ENCODE data around the gene PMFBP1.

Gene PMFBP1

DNA sequence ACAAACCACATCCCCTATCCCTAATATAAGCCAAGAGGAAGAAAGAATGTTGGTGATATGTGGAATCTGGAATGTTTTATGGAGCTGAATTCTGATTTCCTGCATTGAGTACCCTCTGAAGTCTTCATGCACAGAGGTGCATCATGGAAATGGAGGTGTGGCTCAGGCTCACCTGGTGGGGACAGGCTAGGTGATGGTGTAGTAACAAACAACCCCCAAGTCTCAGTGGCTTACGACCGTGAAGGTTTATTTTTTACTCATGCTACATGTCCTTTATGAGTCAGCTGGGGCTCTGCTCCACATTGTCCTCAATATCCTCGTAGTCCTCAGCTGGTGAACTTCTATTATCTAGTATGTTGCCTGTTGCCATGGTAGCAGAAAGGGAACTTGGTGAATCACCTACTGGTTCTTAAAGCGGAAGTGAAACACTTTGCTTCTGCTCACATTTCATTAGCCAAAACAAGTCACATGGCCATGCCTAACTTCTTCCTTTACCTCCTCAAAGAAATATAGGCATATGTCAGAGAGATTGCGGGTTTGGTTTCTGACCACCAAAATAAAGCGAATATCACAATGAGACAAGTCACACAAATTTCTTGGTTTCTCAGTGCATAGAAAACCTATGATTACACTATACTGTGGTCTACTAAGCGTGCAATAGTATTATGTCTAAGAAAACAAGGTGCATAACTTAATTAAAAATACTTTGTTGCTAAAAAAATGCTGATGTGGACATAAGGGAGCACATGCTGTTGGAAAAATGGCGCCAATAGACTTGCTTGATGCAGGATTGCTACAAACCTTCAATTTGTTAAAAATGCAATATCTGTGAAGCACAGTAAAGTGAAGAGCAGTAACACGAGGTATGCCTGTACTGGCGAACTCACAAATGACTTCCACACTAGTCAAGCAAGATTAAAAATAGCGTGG, at the start of gene PMFBP1:
Gene PMFBP1 (minus strand): TSS at position 51 of the 930 bp plus-strand sequence. CDS start 947 bp downstream, outside the sequence.
- DNase-seq, result peak in 1 of 2 donors; percentile 59

DNA sequence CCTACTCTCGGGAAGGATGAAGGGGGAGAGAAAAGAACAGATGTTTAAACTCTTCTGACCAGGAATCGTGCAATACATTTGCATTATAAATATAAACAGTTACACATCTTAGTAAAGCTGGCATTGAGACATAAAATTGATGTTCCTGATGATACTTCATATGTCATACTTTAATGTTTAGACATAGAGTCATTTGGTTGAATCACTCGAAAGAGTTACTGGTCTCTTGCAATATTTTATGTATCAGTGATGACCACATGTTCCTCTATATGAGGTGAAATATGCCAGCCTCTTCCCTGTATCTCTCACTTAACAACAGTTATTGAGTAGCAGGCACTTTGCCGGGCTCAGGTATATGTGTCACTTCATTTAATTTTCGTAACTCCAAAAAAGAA, 49.7 kb upstream of the PMFBP1 start:
- no peak for DNase-seq

DNA sequence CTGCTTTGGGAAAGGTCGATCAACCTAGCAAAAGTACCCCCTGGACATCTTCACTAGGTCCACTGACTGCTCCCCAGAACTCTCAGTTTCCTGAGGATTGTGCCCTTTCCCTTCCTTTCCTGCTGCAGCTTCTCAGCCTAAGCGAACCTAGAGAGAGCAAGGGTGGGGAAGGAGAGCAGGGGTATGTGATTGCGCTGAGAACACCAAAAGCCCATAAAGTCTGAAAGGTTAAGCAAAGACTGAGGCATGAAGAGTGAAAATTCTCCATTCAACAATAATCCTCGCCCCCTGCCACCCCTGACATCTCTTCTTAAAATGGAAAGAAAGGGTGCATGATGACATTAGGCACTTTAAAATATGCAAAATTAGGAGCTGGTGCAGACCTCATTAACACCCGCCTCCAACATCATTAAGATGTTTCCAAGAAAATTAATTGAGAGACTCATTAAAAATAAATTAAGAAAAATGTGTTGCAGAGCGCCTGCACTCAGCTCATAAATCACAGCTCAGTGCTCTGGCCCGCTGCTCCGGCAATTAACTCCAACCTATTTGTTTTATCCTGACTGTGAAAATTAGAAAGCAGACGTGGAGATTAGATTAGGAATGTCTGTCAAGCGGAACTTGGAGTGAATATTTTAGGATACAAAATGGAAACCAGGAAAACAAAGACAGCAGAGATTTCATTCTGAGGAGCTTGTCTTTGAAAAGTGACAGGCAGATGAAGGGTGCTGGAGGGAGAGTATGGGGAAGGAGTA, 49.1 kb upstream of the PMFBP1 start:
- no peak for DNase-seq

- DNase-seq, result no peak
These were observed 47.3 kb upstream of the PMFBP1 start for GRCh38 chr16:72219282-72219681.

DNA sequence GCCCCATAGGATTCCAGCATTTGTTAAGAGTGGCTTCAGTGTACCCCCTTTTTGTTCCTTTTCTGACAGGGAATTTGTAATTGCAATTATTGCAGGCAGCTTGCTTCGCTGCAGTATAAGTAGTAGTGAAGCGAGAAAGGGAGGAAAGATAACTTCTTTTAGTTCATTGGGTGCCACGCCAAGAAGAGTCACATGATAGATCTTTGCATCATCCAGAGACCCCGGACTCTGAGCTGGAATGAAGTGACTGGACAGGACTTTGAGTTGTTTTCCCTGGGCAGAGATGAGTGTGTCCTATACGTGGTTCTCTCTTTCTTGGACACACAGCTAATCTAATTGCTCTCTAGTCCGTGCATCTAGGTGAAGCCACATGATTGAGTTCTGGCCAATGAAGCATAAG, 44.8 kb upstream of the PMFBP1 start:
- no peak for DNase-seq

DNA sequence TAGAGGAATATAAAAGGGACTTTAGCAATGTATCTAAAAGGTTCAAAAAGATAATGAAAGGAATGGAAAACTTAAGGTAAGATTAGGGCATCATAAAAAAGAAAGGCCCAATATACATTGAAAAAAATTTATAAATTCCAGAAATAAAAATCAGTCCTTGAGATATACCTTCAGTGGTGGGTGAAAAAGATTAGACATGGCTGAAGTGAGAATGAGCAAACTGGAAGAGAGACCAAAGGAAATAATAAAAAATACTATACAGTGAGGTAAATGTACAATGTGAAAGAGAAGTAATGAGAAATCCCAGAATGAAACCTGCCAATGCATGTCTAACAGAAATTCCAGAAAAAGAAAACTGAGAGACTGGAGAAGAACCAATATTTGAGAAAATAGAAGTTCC, 42.9 kb upstream of the PMFBP1 start:
- DNase-seq, result no peak

DNA sequence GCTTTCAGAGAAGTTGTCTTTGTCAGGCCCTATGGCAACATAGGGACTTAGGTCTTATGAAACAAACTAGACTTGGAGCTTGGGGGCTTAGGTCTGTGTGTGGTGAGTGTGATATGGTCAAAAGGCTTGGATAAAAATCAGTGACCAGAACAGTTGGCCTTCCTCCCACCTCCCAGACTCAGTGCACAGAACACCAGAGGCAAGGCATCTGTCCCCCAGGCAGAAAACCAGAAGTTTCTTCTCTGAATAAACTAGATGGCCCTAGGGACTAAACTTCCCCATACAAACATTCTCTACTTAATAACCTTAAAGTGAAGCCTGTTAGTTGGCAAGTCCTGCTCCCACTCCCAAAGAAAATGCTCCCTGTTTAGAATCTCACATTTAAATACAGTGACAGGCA, 39.2 kb upstream of the PMFBP1 start:
- DNase-seq, result no peak

GRCh38 chr16:72210555-72210954, 38.6 kb upstream of the PMFBP1 start:
- DNase-seq, result no peak

- DNase-seq, result no peak
These were observed 38.1 kb upstream of the PMFBP1 start for GRCh38 chr16:72210072-72210471.

DNA sequence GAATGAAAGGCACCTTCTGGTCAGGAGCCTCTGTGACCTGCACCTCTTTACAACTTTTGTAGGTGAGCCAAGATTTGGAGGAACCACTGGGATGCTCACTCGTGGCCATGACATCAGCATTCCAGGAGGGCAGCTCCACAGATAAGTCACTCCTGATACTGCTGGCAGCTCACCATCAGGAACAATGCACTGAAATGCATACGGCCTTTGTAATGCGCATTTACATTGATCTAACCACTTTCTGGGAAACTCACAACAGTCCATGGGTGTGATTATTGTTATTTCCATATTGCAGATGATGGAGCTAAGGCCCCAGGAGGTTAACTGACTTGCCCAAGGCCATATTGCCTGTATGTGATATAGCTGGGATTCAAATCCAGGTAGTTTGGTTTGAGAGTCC, 34.3 kb upstream of the PMFBP1 start:
- no peak for DNase-seq

DNA sequence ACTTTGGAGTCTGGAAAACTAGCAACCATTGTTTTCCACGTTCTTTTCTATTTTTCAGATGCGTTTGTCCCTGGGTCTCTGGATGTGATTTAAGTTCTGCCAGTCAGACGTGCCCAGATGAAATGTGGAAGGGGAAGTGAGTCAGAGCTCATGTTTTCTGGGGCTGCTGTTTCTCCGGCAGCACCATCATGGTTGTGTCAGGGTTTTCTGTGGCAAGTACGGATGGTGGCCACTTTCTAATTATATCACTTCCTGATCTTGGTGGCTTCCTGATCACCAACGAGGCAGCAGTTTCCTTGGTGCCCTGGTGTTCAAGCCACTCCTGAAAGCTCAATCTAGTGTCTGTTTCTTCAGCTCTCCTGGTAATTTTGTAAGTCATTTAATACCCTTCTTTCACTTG, 31.4 kb upstream of the PMFBP1 start:
- peak in 1 of 2 donors; percentile 29 for DNase-seq

DNA sequence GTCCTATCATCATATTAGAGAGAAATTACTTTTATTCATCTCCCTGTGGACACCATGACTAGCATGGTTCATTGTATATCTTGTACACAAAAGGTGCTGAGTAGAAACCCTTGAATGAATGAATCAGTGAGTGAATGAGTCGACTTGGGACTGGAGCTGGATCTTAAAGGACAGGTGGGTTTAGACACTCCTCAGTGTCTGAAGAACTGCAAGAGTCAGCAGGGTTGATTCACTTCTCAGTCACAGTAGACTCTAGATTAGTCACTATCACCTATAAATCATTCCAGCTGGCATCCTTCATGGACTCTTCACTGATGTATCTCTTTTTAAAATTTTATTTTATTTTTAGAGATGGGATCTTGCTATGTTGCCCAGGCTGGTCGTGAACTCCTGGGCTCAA, 30.1 kb upstream of the PMFBP1 start:
- no peak for DNase-seq

GRCh38 chr16:72201387-72201786, 29.4 kb upstream of the PMFBP1 start:
- DNase-seq, result no peak

GRCh38 chr16:72199761-72200337, 27.9 kb upstream of the PMFBP1 start:
- no peak for DNase-seq

DNA sequence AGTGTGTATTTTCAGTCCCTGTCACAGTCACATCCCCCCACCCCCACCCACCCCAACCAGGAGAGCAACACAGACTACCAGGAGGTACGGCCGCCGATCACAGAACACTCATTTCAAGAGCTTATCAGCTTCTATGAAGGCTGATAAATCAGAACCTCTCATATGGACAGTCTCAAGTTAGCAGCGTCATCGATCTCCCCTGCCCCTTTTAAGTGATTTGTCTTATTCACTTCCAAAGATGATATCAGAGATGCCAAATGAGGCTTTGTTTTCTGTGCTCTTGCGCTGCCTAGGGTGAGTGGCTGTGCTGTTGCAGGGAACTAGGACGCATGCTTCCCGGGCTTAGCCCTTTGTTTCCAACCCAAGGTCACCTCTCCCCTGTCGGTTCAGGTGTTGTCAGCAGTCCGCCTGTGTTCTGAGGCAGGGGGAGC, 26.8 kb upstream of the PMFBP1 start:
- no peak for DNase-seq

GRCh38 chr16:72198021-72198711, 26.2 kb upstream of the PMFBP1 start:
- peak; percentile 51 to 68 for DNase-seq

DNA sequence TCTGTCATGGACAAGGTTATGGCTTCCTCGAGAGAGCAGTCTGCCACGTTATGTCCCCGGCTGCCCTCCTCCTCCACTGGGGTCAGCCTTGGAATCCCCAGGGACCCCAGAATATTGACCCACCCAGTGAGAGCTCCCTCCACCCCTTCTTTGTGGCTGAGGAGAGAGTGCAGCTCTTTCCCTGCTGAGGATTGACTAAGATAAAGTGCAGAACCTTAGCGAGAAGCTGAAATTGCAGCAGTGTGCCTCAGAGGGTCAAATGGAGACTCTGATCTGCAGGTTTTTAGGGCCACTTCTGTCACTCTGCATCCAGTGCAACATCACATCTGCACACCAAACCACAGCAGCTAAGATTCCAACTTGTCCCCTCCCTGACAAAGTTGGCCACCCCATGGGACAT, 25.6 kb upstream of the PMFBP1 start:
- no peak for DNase-seq

DNA sequence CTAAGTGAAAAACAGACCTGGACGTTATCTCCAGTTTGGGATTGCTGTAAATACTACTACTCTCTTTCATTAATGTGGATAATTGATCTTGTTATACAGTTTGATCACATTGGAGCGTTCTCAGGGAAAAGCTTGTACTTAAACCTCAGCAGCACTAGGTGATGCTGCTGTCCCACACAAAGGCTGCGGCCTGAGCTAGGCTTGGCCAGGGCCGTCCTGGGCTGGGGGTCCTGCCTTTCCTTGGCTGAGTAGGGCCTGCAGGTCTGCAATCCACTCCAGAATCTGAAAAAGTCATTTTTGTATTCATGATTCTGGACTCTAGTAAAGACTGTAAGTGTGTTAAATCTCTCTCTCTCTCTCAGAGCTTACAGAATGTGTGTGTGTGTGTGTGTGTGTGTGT, 23.7 kb upstream of the PMFBP1 start:
- DNase-seq, result no peak

DNA sequence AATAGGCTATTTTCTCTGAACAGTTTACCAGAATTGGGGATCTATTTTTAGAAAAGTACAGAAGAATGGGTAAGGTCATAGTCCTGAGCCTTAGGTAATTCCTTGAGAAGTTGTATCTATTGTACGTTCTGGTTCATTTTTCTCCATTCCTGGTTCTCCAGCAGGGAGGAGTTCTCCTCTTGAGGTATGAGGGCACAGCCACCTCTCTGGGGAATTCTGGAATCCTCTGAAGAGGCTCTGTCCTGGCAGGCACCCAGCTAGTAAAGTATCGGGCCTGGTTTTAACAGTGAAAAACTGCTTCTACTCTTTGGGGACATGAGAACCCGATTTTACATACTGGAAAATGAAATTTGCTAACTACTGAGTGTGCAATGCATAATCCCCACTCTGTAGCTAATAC, 19.6 kb upstream of the PMFBP1 start:
- DNase-seq, result no peak

- DNase-seq, result no peak
These were observed 18.0 kb upstream of the PMFBP1 start for GRCh38 chr16:72189865-72190371.

- DNase-seq, result no peak
These were observed 16.6 kb upstream of the PMFBP1 start for GRCh38 chr16:72188541-72188940.

DNA sequence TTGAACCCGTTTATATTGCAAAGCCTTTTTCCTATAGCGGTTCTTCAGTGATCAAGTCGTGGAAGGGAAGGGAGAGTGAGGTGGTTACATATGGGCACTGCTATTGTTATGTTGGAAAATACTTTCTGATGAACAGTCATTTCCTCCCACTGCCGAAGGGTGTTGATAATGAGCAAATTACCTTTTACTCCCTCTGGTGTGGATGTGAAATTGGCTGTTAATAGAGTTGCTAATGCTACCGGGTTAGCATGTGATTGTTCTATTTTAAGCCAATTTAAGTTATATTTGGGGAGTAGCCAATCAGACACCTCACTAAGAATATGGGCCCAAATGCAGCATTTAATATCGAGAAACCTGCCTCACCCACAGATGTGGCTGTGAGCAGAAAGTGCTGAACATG, 15.6 kb upstream of the PMFBP1 start:
- no peak for DNase-seq

DNA sequence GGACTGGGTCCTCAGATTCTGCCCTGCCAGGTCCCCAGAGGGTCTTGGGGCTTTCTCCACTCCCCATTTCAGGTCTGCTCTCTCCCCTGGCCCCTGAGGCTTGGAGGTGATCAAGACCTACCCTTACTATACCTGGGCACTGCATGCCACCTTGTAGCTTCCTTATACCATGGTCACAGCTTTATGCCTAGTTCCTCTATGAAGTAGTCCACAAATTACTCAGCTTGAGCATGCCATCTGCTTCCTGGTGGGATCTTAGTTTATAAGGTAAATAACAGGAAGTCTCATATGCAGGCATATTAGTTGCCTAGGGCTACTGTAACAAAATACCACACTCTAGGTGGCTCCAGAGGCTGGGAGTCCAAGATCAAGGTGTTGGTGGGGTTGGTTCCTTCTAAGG, 11.0 kb upstream of the PMFBP1 start:
- no peak for DNase-seq
